ENCODE results near the gene NPLOC4. TPM values are rescaled to one million over a fixed set of nuclear protein-coding genes. Genes with fewer than 3 reads are reported as not detected.

The NPLOC4 gene
- total and polyA plus RNA-seq, 4 donors = 23.5 to 67.4 (median 50.6) TPM

DNA sequence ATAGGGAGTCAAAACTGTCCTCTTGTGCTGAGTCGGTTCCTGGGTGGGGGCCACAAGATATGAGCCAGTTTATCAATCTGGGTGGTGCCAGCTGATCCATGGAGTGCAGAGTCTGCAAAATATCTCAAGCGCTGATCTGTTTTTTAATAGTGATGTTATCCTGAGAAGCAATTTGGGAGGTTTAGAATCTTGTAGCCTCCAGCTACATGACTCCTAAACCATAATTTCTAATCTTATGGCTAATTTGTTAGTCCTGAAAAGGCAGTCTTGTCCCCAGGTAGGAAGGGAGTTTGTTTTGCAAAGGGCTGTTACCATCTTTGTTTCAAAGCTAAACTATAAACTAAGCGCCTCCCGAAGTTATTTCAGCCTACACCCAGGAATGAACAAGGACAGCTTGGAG is 1.8 kb upstream of the NPLOC4 start:
- Histone ChIP-seq H3K9ac (ENCODE audit: low read depth in 1 of 2, low read length in 2 of 2) (no peak overlapping the region), H3K4me3 (ENCODE audit: low read depth in 1 of 3, low read length in 3 of 3) (no peak overlapping the region), H3K36me3 (ENCODE audit: control insufficient read depth in 4 of 4, insufficient read depth in 3 of 4, low read depth in 1 of 4, low read length in 3 of 4) (no peaks in the 10 kb centered on the region), H3K9me3 (ENCODE audit: control insufficient read depth in 4 of 4, low read length in 3 of 4) (no peaks in the 10 kb centered on the region), H3K27ac (ENCODE audit: low read depth in 1 of 2, low read length in 2 of 2) (no peak overlapping the region), H3K4me1 (ENCODE audit: control insufficient read depth in 4 of 4, insufficient read depth in 4 of 4, low read length in 3 of 4) (peaks cover 6 to 31% (median 17%) of the 10 kb centered on the region in 4 donors), H3K27me3 (ENCODE audit: control insufficient read depth in 4 of 4, insufficient read depth in 4 of 4, low read length in 3 of 4) (no peaks in the 10 kb centered on the region)
- 74% methylated on average over 4 of the region's 4 CpGs for WGBS
- TF ChIP-seq EGR1 (IDR thresholded peaks at IDR 0.05; ENCODE audit: low read depth in 2 of 2) (no peak), FOXA2 (IDR thresholded peaks at IDR 0.05) (no peak), SP1 (IDR thresholded peaks at IDR 0.05) (no peak), HNF4G (IDR thresholded peaks at IDR 0.05) (no peak), GABPA (IDR thresholded peaks at IDR 0.05 in 1 of 2, conservative IDR thresholded peaks at IDR 0.05 in 1 of 2) (no peak)
- TF ChIP-seq, protein P1, sequence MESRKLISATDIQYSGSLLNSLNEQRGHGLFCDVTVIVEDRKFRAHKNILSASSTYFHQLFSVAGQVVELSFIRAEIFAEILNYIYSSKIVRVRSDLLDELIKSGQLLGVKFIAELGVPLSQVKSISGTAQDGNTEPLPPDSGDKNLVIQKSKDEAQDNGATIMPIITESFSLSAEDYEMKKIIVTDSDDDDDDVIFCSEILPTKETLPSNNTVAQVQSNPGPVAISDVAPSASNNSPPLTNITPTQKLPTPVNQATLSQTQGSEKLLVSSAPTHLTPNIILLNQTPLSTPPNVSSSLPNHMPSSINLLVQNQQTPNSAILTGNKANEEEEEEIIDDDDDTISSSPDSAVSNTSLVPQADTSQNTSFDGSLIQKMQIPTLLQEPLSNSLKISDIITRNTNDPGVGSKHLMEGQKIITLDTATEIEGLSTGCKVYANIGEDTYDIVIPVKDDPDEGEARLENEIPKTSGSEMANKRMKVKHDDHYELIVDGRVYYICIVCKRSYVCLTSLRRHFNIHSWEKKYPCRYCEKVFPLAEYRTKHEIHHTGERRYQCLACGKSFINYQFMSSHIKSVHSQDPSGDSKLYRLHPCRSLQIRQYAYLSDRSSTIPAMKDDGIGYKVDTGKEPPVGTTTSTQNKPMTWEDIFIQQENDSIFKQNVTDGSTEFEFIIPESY (IDR thresholded peaks at IDR 0.05) = no peak
- TF ChIP-seq, protein P2, sequence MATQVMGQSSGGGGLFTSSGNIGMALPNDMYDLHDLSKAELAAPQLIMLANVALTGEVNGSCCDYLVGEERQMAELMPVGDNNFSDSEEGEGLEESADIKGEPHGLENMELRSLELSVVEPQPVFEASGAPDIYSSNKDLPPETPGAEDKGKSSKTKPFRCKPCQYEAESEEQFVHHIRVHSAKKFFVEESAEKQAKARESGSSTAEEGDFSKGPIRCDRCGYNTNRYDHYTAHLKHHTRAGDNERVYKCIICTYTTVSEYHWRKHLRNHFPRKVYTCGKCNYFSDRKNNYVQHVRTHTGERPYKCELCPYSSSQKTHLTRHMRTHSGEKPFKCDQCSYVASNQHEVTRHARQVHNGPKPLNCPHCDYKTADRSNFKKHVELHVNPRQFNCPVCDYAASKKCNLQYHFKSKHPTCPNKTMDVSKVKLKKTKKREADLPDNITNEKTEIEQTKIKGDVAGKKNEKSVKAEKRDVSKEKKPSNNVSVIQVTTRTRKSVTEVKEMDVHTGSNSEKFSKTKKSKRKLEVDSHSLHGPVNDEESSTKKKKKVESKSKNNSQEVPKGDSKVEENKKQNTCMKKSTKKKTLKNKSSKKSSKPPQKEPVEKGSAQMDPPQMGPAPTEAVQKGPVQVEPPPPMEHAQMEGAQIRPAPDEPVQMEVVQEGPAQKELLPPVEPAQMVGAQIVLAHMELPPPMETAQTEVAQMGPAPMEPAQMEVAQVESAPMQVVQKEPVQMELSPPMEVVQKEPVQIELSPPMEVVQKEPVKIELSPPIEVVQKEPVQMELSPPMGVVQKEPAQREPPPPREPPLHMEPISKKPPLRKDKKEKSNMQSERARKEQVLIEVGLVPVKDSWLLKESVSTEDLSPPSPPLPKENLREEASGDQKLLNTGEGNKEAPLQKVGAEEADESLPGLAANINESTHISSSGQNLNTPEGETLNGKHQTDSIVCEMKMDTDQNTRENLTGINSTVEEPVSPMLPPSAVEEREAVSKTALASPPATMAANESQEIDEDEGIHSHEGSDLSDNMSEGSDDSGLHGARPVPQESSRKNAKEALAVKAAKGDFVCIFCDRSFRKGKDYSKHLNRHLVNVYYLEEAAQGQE (IDR thresholded peaks at IDR 0.05) = no peak
- TF ChIP-seq, protein P3, sequence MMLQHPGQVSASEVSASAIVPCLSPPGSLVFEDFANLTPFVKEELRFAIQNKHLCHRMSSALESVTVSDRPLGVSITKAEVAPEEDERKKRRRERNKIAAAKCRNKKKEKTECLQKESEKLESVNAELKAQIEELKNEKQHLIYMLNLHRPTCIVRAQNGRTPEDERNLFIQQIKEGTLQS (IDR thresholded peaks at IDR 0.05) = no peak
- DNase-seq (ENCODE audit: low spot score) = no peak

DNA sequence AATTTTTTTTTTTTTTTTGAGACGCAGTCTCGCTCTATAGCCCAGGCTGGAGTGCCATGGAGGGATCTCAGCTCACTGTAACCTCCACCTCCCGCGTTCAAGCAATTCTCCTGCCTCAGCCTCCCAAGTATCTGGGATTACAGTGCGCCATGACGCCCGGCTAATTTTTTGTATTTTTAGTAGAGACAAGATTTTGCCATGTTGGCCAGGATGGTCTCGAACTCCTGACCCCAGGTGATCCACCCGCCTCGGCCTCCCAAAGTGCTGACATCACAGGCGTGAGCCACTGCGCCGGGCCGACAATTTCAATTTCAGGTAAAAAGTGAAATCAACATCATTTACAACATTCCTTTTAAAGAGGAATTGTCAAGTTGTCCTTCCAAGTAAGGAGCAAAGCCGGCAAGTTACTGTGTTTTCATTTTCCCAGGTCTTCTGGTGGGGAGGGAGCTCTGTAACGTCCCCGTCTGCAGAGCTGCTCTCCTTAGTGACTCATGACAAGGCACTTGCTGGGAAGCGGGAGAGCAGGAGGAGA is 873 bp downstream of the NPLOC4 start:
- TF ChIP-seq HNF4G (IDR thresholded peaks at IDR 0.05) (no peak), HNF4A (conservative IDR thresholded peaks at IDR 0.05) (no peak), FOXA1 (IDR thresholded peaks at IDR 0.05) (no peak), RAD21 (IDR thresholded peaks at IDR 0.05) (no peak), NR2F2 (IDR thresholded peaks at IDR 0.05) (no peak), RXRA (IDR thresholded peaks at IDR 0.05) (no peak), EGR1 (IDR thresholded peaks at IDR 0.05; ENCODE audit: low read depth in 2 of 2) (no peak)
- peak overlapping the region; percentile 64 to 68 for H3K27ac ChIP-seq (ENCODE audit: low read depth in 1 of 2, low read length in 2 of 2)
- peak overlapping the region; percentile 73 to 82 for H3K9ac ChIP-seq (ENCODE audit: low read depth in 1 of 2, low read length in 2 of 2)
- H3K4me1 ChIP-seq (ENCODE audit: control insufficient read depth in 4 of 4, insufficient read depth in 4 of 4, low read length in 3 of 4) = peaks cover 6 to 31% (median 17%) of the 10 kb centered on the region in 4 donors
- no peak for DNase-seq (ENCODE audit: low spot score)
- no peaks in the 10 kb centered on the region for H3K27me3 ChIP-seq (ENCODE audit: control insufficient read depth in 4 of 4, insufficient read depth in 4 of 4, low read length in 3 of 4)
- WGBS = 23% methylated on average over 18 of the region's 18 CpGs
- H3K36me3 ChIP-seq (ENCODE audit: control insufficient read depth in 4 of 4, insufficient read depth in 3 of 4, low read depth in 1 of 4, low read length in 3 of 4) = no peaks in the 10 kb centered on the region
- peak overlapping the region; percentile 74 to 90 (median 76) for H3K4me3 ChIP-seq (ENCODE audit: low read depth in 1 of 3, low read length in 3 of 3)
- no peaks in the 10 kb centered on the region for H3K9me3 ChIP-seq (ENCODE audit: control insufficient read depth in 4 of 4, low read length in 3 of 4)
